A549 (cell line): ENCODE measurements around the gene DDX21. TPM values are rescaled to one million over a fixed set of nuclear protein-coding genes. Genes with fewer than 3 reads are reported as not detected.
"Not testable (repeated sequence)": the region's sequence is repeated elsewhere in the genome, so short reads cannot be mapped to it uniquely, and the experiment has no call there.

Experiments used
- ATAC-seq, 2 experiments: fragments of 200-7000 bp in 1 of 2; fragments of >200 bp in 1 of 2; cut with Nextera tagmentation in 1 of 2; cut with Tn5 transposase in 1 of 2; 3 replicates each; pipeline versions ENCODE4 v1.8.0 to v1.9.1; 2018 to 2020; ENCODE audit warnings: mild to moderate bottlenecking in 1 of 2, moderate library complexity in 1 of 2
- CTCF ChIA-PET: fragments of 300-600 bp; sonication (Branson Sonifier 250); formaldehyde crosslinking; extraction: SDS; loops from one replicate; lab custom pipeline; 2021; ENCODE audit warnings: antibody characterized with exemption, inconsistent platforms; lab: Yijun Ruan, JAX
- POLR2A ChIA-PET: fragments of 350-600 bp; formaldehyde crosslinking; extraction: SDS; loops from one replicate; lab custom pipeline; 2021; ENCODE audit warnings: antibody characterized with exemption, inconsistent platforms; lab: Yijun Ruan, JAX
- DNase-seq, 2 experiments: peaks; one replicate each; pipeline versions ENCODE4 v3.0.0 to v3.0.0-alpha.2; 2011 to 2016; ENCODE audit warnings: low read depth in 1 of 2, low spot score in 1 of 2
- FAIRE-seq: peaks from 2 replicates; lab custom pipeline; 2011; peaks lifted over from hg19 to GRCh38; lab: Jason Lieb, UNC
- H3K27ac ChIP-seq, 2 experiments: fragments of >200 bp; sonication (Bioruptor Twin); formaldehyde crosslinking; 3 replicates each; pipeline ENCODE4 v1.5.1; 2016 to 2017
- H3K4me1 ChIP-seq: fragments of >200 bp; sonication (Bioruptor Twin); formaldehyde crosslinking; 3 replicates; pipeline ENCODE4 v1.6.1; 2016
- H3K4me2 ChIP-seq: fragments of >200 bp; sonication (Bioruptor Twin); formaldehyde crosslinking; 3 replicates; pipeline ENCODE4 v1.6.1; 2016
- H3K4me3 ChIP-seq: fragments of >200 bp; sonication (Bioruptor Twin); formaldehyde crosslinking; 3 replicates; pipeline ENCODE4 v1.5.1; 2016
- H3K9me3 ChIP-seq: fragments of >200 bp; sonication (Bioruptor Twin); formaldehyde crosslinking; 3 replicates; pipeline ENCODE4 v1.6.1; 2016
- BCL3 ChIP-seq: fragments of >200 bp; sonication (Bioruptor Twin); formaldehyde crosslinking; IDR thresholded peaks from 3 replicates; pipeline ENCODE4 v1.6.1; 2016
- BHLHE40 ChIP-seq: IDR thresholded peaks from 2 replicates; pipeline ENCODE4 v1.6.1; 2012; ENCODE audit warnings: low read depth, low read length, inconsistent platforms
- CBX2 ChIP-seq: fragments of 200-600 bp; sonication (generic); IDR thresholded peaks from 2 replicates; pipeline ENCODE4 v1.6.1; 2016; ENCODE audit warnings: low read depth, mild to moderate bottlenecking, borderline replicate concordance
- CTCF ChIP-seq: fragments of >200 bp; sonication (Bioruptor Twin); formaldehyde crosslinking; IDR thresholded peaks from 3 replicates; pipeline ENCODE4 v1.5.1; 2016
- E2F6 ChIP-seq: IDR thresholded peaks from 2 replicates; pipeline ENCODE4 v1.6.1; 2012; ENCODE audit warnings: low read depth, borderline replicate concordance
- EHF ChIP-seq: fragments of 250-450 bp; sonication (Bioruptor Pico); IDR thresholded peaks from 2 replicates; pipeline ENCODE4 v1.5.0; 2020; ENCODE audit warnings: mild to moderate bottlenecking
- EHMT2 ChIP-seq: fragments of 200-600 bp; sonication (generic); IDR thresholded peaks from 2 replicates; pipeline ENCODE4 v1.6.1; 2016; ENCODE audit warnings: antibody characterized with exemption, low read depth, mild to moderate bottlenecking, moderate library complexity
- ESRRA ChIP-seq: fragments of 150-350 bp; IDR thresholded peaks from 2 replicates; pipeline ENCODE4 v1.6.1; 2014; ENCODE audit warnings: mild to moderate bottlenecking, low read length, borderline replicate concordance
- FOSL2 ChIP-seq, 2 experiments: fragments of 450-650 bp in 1 of 2; fragments of >200 bp in 1 of 2; sonication (Bioruptor Twin) in 1 of 2; formaldehyde crosslinking; IDR thresholded peaks; 2 replicates each; pipeline versions ENCODE4 v1.5.0 to v1.6.1; 2016 to 2020; ENCODE audit warnings: mild to moderate bottlenecking in 1 of 2, moderate library complexity in 1 of 2
- GATA3 ChIP-seq: IDR thresholded peaks from 2 replicates; pipeline ENCODE4 v1.6.1; 2012; ENCODE audit warnings: borderline replicate concordance
- HDAC2 ChIP-seq: fragments of 200-600 bp; sonication (generic); IDR thresholded peaks from 2 replicates; pipeline ENCODE4 v1.6.1; 2016
- HMGXB4 ChIP-seq: fragments of 250-450 bp; sonication (Bioruptor Pico); IDR thresholded peaks from 2 replicates; pipeline ENCODE4 v1.5.0; 2021; ENCODE audit warnings: mild to moderate bottlenecking, moderate library complexity, borderline replicate concordance
- KDM5A ChIP-seq: fragments of 200-600 bp; sonication (generic); IDR thresholded peaks from 2 replicates; pipeline ENCODE4 v1.6.1; 2016; ENCODE audit warnings: antibody characterized with exemption, mild to moderate bottlenecking
- MAFK ChIP-seq: fragments of 450-650 bp; IDR thresholded peaks from 2 replicates; pipeline ENCODE4 v1.6.1; 2014; ENCODE audit not compliant: partially characterized antibody
- MAX ChIP-seq: IDR thresholded peaks from 2 replicates; pipeline ENCODE4 v1.6.1; 2012
- NPAS2 ChIP-seq: fragments of 250-450 bp; sonication (Bioruptor Pico); IDR thresholded peaks from 2 replicates; pipeline ENCODE4 v1.8.0; 2022; ENCODE audit warnings: mild to moderate bottlenecking, moderate library complexity, borderline replicate concordance
- NR3C1 ChIP-seq: fragments of >200 bp; sonication (Bioruptor Twin); formaldehyde crosslinking; IDR thresholded peaks from 3 replicates; pipeline ENCODE4 v1.6.1; 2017
- RAD21 ChIP-seq, 2 experiments: fragments of >200 bp in 1 of 2; sonication (Bioruptor Twin) in 1 of 2; formaldehyde crosslinking in 1 of 2; IDR thresholded peaks in 1 of 2; conservative IDR thresholded peaks in 1 of 2; 2 replicates in 1 of 2; 3 replicates in 1 of 2; pipeline ENCODE4 v1.6.1; 2012 to 2018; ENCODE audit warnings: inconsistent platforms in 1 of 2
- RARB ChIP-seq: fragments of 250-450 bp; sonication (Bioruptor Pico); IDR thresholded peaks from 2 replicates; pipeline ENCODE4 v1.8.0; 2021; ENCODE audit warnings: mild to moderate bottlenecking, moderate library complexity
- SREBF2 ChIP-seq: fragments of 450-650 bp; IDR thresholded peaks from 2 replicates; pipeline ENCODE4 v1.6.1; 2014; ENCODE audit warnings: mild to moderate bottlenecking, moderate library complexity
- TFCP2L1 ChIP-seq: fragments of 250-450 bp; sonication (Bioruptor Pico); IDR thresholded peaks from 2 replicates; pipeline ENCODE4 v1.5.0; 2021; ENCODE audit warnings: mild to moderate bottlenecking
- ZSCAN20 ChIP-seq: fragments of 250-450 bp; sonication (Bioruptor Pico); IDR thresholded peaks from 2 replicates; pipeline ENCODE4 v1.8.0; 2022; ENCODE audit warnings: mild to moderate bottlenecking, moderate library complexity
- WGBS: methylation state at CpG from one replicate; pipeline ENCODE4 v1.1.6; 2017; ENCODE audit errors: missing lambda C conversion rate; 5-methylcytosine and 5-hydroxymethylcytosine counted together
- polyA plus RNA-seq, 4 experiments: library from polyadenylated mRNA; depleted of rRNA in 3 of 4; stranded (reverse); fragments of >200 nt; fragmentation: RNase III in 1 of 4; extraction: RNeasy Plus Mini Kit Qiagen cat#74134 plus additional on column Dnase treatment in 1 of 4; gene quantifications; 2 replicates in 3 of 4; 3 replicates in 1 of 4; pipeline ENCODE4 v1.2.3, GENCODE V29; 2011 to 2017

The DDX21 gene
- polyA plus RNA-seq, 2 of the 4 experiments (the other 2 are of a cell fraction), result 113 to 218 TPM

GRCh38 chr10:68938117-68938516 lies 17.9 kb upstream of the DDX21 start:
- H3K4me1 ChIP-seq, result peaks cover 9% of the 10 kb centered on the region; the same call in 2 of the 3 replicates
- no peak overlapping the region for H3K4me2 ChIP-seq
- H3K4me3 ChIP-seq, result no peak overlapping the region
- FAIRE-seq, result no peak
- 85% methylated on average over 2 of the region's 2 CpGs for WGBS
- peak in 1 of 2 experiments; percentile 8 for DNase-seq
- no peak for TF ChIP-seq CBX2
- no peak for TF ChIP-seq MAFK
- no peak for TF ChIP-seq FOSL2 (IDR thresholded peaks at IDR 0.05)
- no peak for TF ChIP-seq FOSL2 (CRISPR knock-in tag; IDR thresholded peaks at IDR 0.05)
- TF ChIP-seq CTCF, result no peak
- TF ChIP-seq EHF (CRISPR knock-in tag), result no peak
- no peak for ATAC-seq
- POLR2A ChIA-PET, result no interaction called here
- no peak overlapping the region for H3K27ac ChIP-seq
- CTCF ChIA-PET, result interaction anchor here (1.6 to 1.9 kb wide), 2 partner anchors 11 to 14 kb away, joined by 4 to 5 read pairs; no protein-coding TSS in a partner anchor
- no peaks in the 10 kb centered on the region for H3K9me3 ChIP-seq

GRCh38 chr10:68938884-68939283 lies 17.1 kb upstream of the DDX21 start:
- ChIA-PET POLR2A (no interaction called here), CTCF (interaction anchor here (1.4 to 1.9 kb wide), 2 partner anchors 10 to 17 kb away, joined by 5 read pairs; partner anchors contain the start of gene DDX21)
- FAIRE-seq (no peak), DNase-seq (no peak), ATAC-seq (no peak)
- no peak overlapping the region for H3K4me3 ChIP-seq
- no peak overlapping the region for H3K27ac ChIP-seq
- peaks cover 9% of the 10 kb centered on the region; the same call in 2 of the 3 replicates for H3K4me1 ChIP-seq
- 0 out of 3 replicates have a peak overlapping the region, but pooled peaks have one; percentile 24 for H3K4me2 ChIP-seq
- WGBS, result 90% methylated on average over 2 of the region's 2 CpGs
- H3K9me3 ChIP-seq, result no peaks in the 10 kb centered on the region
- TF ChIP-seq MAFK (no peak), MAX (no peak), GATA3 (no peak), TFCP2L1 (CRISPR knock-in tag) (no peak), ESRRA (no peak), KDM5A (no peak), BCL3 (no peak), HDAC2 (no peak), RAD21 (conservative IDR thresholded peaks at IDR 0.05 in 1 of 2, IDR thresholded peaks at IDR 0.05 in 1 of 2) (no peak), RARB (CRISPR knock-in tag) (no peak), NR3C1 (no peak), ZSCAN20 (no peak), SREBF2 (no peak), EHMT2 (no peak), NPAS2 (CRISPR knock-in tag) (no peak), BHLHE40 (no peak), E2F6 (no peak), HMGXB4 (CRISPR knock-in tag) (no peak)

- FAIRE-seq, ATAC-seq, H3K4me3 ChIP-seq, H3K9me3 ChIP-seq, POLR2A ChIA-PET, H3K27ac ChIP-seq, H3K4me1 ChIP-seq, H3K4me2 ChIP-seq, DNase-seq: not testable (repeated sequence)
- CTCF ChIA-PET, result interaction anchor here (1.0 to 1.6 kb wide), 2 partner anchors 11 to 534 kb away, joined by 3 read pairs; partner anchors contain the start of gene RUFY2
Measured at GRCh38 chr10:68940917-68941316, 15.1 kb upstream of the DDX21 start.
